ENCODE measurements around the gene RAB11FIP2.

The RAB11FIP2 gene

GRCh38 chr10:117980755-117981702 lies 65.7 kb downstream of the RAB11FIP2 start:
- DNase-seq = no peak

DNA sequence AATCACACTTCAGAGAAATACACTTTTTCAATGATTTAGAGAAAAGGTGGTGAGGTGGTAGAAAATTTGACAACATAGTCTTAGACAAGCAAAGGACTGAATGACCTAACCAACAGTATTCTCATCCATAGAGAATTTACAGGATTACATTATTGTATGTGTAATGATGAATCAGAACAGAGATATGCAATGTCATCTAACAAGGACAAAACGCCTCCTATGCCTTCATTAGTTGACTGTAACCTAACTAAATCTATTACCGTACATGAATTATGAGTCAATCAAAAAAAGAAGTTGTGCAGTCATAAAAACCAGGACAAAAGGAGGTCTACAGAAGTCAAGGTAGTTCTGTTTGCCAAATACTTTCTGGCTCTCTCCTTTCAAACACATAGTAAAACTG lies 66.5 kb downstream of the RAB11FIP2 start:
- no peak for DNase-seq

DNA sequence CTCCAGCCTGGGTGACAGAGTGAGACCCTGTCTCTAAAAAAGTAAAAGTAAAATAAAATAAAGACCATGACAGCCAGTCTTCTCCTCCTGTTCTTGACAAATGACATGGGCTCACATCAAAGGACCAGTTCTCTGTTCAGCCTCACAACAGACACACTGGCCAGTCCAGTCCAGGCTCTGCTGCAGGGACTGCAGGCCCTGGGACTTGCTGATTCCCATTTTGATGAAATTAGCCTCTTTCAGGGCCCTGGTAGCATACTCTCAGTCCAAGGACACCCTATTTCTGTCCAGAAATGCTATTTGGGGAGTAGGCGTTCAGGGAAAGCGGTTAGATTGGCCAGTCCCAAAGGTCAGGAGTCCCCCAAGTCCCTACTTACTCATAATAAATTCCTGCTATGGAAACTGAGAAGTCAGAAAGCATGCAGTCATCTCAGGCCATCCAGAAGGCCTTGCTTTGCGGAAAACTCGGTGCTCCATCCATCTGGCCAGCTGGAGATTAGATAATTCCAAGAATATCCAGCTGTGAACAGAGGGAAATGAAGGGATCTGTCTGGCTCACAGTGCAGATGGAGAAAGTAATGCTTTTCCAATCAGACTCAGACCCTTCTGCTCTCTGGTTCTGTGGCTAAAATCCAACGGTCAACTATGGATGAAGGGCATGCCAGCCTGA lies 74.4 kb downstream of the RAB11FIP2 start:
- no peak for DNase-seq

- no peak for DNase-seq
Observed at GRCh38 chr10:117970962-117971361, 75.8 kb downstream of the RAB11FIP2 start.

- DNase-seq = no peak
Observed at GRCh38 chr10:117969592-117969991, 77.1 kb downstream of the RAB11FIP2 start.

GRCh38 chr10:117968354-117969182 lies 78.2 kb downstream of the RAB11FIP2 start:
- no peak for DNase-seq

DNA sequence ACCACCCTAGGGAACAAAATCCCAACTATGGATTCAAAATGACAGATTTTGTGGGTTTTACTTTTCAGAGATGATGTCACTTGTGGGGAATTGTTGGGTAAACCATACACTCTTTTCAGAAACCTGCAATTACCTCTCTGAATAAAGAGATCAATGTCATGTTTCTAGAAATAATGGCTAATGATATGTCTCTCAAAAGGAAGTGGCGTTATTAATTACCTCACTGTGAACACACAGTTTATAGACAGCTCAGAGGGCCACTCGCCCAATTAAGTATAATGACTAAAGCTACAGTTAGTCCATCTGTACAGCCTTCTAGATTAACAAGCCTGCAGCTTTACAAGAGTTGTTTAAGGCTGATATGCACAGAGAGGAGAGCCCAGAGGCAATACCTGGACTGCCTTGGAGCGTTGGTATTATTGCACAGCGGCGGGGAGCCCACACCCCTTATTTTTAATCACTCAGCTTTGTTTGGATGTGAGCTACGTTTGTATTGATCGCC lies 79.5 kb downstream of the RAB11FIP2 start:
- no peak for DNase-seq

GRCh38 chr10:117965984-117966383 lies 80.8 kb downstream of the RAB11FIP2 start:
- no peak for DNase-seq

- DNase-seq = no peak
Observed at GRCh38 chr10:117964536-117964935, 82.2 kb downstream of the RAB11FIP2 start.

DNA sequence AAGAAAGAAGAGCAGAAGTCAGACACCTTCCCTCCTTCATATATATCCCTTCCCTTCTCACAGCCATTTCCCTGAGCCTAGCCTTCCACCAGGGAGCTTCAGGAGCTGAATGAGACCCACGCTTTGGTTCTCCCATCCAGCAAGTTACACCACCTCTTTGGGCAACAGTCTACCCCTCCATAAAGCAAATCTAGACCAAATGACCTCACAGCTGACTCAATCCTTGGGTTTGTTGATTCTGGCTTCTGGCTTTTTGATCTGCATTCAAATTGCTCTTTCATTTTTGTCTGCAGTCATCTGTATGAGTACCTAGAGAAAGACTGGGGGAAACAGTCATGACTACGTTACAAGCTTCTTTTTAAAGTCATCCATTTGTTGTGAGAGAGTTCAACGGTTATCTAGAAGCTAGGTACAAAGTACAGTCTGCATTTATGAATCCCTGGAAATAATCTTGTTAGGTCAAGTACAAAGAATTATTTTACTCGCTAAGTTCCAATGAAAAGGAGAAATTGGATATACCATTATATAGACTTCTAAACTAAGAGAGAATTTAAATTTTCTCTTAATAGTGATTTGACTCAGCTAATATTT lies 86.3 kb downstream of the RAB11FIP2 start:
- no peak for DNase-seq

- no peak for DNase-seq
Observed at GRCh38 chr10:117956972-117957371, 89.8 kb downstream of the RAB11FIP2 start.

GRCh38 chr10:117955176-117955575 lies 91.6 kb downstream of the RAB11FIP2 start:
- no peak for DNase-seq

Data from effector CD8-positive, alpha-beta T cell (primary cell).